GM10847 (cell line): ENCODE measurements around the gene UQCR11.

Experiments
- POLR2A ChIP-seq: IDR thresholded peaks from 2 replicates; pipeline ENCODE4 v1.6.1; 2011; ENCODE audit not compliant: insufficient read length; ENCODE audit errors: extremely low read depth

The UQCR11 gene

GRCh38 chr19:1590641-1591397 is 14.4 kb downstream of the UQCR11 start:
- TF ChIP-seq POLR2A, result peak; percentile 12

GRCh38 chr19:1587872-1588271 is 17.4 kb downstream of the UQCR11 start:
- TF ChIP-seq POLR2A, result no peak

- TF ChIP-seq POLR2A, result no peak
Observed at GRCh38 chr19:1585243-1585580, 20.1 kb downstream of the UQCR11 start.

GRCh38 chr19:1584500-1585242 is 20.6 kb downstream of the UQCR11 start:
- TF ChIP-seq POLR2A, result no peak

- TF ChIP-seq POLR2A, result no peak
Observed at GRCh38 chr19:1582201-1582600, 23.1 kb downstream of the UQCR11 start.

GRCh38 chr19:1580957-1581356 is 24.3 kb downstream of the UQCR11 start:
- no peak for TF ChIP-seq POLR2A

GRCh38 chr19:1580382-1580781 is 24.9 kb downstream of the UQCR11 start:
- TF ChIP-seq POLR2A, result no peak

GRCh38 chr19:1579222-1579621 is 26.0 kb downstream of the UQCR11 start:
- no peak for TF ChIP-seq POLR2A

GRCh38 chr19:1577929-1578618 is 27.2 kb downstream of the UQCR11 start:
- no peak for TF ChIP-seq POLR2A

- no peak for TF ChIP-seq POLR2A
Observed at GRCh38 chr19:1577090-1577928, 28.0 kb downstream of the UQCR11 start.

GRCh38 chr19:1576242-1577089 is 28.8 kb downstream of the UQCR11 start:
- no peak for TF ChIP-seq POLR2A

GRCh38 chr19:1575323-1576241 is 29.7 kb downstream of the UQCR11 start:
- TF ChIP-seq POLR2A, result no peak

GRCh38 chr19:1574354-1575136 is 30.7 kb downstream of the UQCR11 start:
- TF ChIP-seq POLR2A, result no peak

- TF ChIP-seq POLR2A, result no peak
Observed at GRCh38 chr19:1572795-1573194, 32.5 kb downstream of the UQCR11 start.
